Measurements from ENCODE around the gene BLNK. TPM values are rescaled to one million over a fixed set of nuclear protein-coding genes. Genes with fewer than 3 reads are reported as not detected.

The BLNK gene
- total RNA-seq, 2 donors from 2014 or later, result not detected

DNA sequence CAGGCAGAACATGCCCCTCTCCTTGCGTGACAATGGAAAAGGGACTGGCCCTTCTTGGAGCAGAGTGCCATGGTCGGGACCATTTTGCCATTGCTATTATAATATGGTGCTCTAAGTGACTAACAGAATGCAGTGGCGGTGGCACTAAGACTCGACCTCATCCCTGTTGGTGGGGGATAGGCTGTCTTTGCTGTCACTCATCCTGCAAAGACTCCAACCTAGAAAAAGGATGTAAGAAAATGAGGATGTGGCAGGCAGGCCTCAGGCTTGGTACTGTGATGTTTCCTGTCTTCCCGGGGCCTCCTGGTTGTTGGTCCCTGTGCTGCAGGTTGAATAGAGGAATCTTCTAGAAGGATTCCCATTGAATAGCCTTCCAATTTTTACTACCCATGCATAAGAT, 18.6 kb downstream of the BLNK start:
- Mint-ChIP-seq H3K36me3 (no peaks in the 10 kb centered on the region), H3K9me3 (no peaks in the 10 kb centered on the region), H3K27ac (no peak overlapping the region)
- no peak for ATAC-seq
- DNase-seq (ENCODE audit: low spot score in 2 of 2), result no peak

DNA sequence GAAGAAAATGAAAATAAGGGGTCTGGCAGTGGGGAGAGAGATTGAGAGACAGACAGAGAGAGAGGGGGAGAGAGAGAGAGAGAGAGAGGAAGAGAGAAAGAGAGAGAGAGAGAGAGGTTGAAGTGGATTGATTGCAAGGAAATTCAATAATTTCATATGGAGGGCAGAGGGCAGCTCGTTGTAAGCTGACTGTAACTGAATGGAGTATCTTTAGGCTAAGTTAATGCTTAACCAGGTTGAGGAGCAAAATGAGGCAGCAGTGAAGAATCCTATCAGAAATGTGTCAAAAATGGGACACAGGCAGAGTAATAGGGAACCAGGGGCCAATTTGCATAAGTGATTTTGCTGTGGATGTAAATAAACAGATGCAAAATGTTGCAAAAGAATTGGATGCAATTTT, 21.0 kb downstream of the BLNK start:
- Mint-ChIP-seq H3K27ac (no peak overlapping the region), H3K9me3 (no peaks in the 10 kb centered on the region), H3K36me3 (no peaks in the 10 kb centered on the region)
- no peak for ATAC-seq
- DNase-seq (ENCODE audit: low spot score in 2 of 2), result no peak

DNA sequence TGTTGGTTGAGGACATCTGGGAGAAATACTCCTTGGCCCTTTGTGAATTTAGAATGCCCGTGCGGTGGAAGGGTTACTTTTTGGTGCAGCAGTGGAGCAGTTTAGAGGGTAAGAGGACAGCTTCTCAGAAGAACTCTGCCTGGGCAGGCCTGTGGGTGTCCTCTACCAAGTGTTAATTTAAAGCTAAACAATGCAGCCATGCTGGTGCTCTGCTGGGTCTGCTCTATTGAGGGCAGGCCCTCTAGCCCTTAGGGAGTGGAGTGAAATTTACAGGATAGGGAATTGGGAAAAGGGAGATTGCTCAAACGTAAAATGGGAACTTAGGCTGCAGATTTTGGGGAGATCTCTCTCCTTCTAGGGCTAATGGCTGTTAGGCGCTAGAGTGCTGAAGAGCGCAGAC, 22.1 kb downstream of the BLNK start:
- DNase-seq (ENCODE audit: low spot score in 2 of 2) (no peak), ATAC-seq (no peak)
- Mint-ChIP-seq H3K36me3 (no peaks in the 10 kb centered on the region), H3K27ac (no peak overlapping the region), H3K9me3 (no peaks in the 10 kb centered on the region)

DNA sequence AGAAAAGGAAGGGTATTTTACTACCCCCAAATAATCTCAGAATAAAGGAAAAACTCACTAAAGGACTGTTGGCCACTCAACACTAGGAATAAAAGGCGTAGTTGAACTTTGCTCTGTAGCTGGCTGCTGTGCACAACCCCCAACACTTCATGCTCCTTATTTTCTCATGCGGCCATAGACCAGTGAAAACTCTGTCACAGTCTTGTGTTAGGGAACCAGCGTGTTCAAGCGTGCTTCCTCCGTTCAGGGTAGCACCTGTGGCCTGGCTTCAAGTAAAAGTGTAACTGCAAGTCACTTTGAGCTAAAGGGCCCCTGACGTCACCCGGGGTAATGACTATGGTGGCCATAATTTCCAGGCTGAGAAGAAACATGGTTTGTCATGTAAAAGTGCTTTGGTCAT, 27.0 kb downstream of the BLNK start:
- no peaks in the 10 kb centered on the region for H3K36me3 Mint-ChIP-seq
- ATAC-seq (no peak), DNase-seq (ENCODE audit: low spot score in 2 of 2) (no peak)
- no peak overlapping the region for H3K27ac Mint-ChIP-seq
- H3K9me3 Mint-ChIP-seq, result no peaks in the 10 kb centered on the region

DNA sequence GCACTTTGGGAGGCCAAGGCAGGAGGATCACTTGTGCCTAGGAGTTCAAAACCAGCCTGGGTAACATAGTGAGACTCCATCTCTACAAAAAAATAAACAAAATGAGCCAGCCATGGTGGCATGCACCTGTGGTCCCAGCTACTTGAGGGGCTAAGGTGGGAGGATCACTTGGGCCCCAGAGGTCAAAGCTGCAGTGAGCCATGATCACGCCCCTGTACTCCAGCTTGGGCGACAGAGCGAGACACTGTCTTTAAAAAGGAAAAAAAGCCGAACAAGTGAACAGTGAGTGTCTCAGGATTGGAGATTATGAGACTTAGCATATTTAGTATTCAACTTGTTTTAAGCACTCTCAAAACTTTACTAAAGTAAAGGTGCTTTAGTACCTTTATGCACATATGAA, 28.1 kb downstream of the BLNK start:
- Mint-ChIP-seq H3K9me3 (no peaks in the 10 kb centered on the region), H3K27ac (no peak overlapping the region), H3K36me3 (no peaks in the 10 kb centered on the region)
- ATAC-seq, result no peak
- no peak for DNase-seq (ENCODE audit: low spot score in 2 of 2)

DNA sequence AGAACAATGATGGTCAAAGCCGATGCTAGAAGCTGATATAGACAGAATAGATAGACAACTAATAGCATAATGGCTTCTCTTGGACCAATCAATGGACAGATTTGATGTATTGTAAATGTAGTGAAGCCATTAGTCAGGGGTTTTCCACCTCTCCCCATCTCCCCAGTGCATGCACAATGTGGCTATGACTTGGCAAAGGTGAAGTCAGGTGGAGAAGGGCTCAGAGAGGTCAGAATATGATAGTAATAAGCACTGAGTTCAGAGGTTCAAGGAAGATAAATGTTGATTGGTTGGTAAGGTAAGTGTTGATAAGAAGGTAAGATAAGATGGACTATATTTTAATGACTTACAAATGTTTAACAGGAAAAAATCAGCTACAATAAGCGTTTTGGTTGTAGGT, 28.5 kb downstream of the BLNK start:
- Mint-ChIP-seq H3K9me3 (no peaks in the 10 kb centered on the region), H3K27ac (no peak overlapping the region), H3K36me3 (no peaks in the 10 kb centered on the region)
- ATAC-seq (no peak), DNase-seq (ENCODE audit: low spot score in 2 of 2) (no peak)

DNA sequence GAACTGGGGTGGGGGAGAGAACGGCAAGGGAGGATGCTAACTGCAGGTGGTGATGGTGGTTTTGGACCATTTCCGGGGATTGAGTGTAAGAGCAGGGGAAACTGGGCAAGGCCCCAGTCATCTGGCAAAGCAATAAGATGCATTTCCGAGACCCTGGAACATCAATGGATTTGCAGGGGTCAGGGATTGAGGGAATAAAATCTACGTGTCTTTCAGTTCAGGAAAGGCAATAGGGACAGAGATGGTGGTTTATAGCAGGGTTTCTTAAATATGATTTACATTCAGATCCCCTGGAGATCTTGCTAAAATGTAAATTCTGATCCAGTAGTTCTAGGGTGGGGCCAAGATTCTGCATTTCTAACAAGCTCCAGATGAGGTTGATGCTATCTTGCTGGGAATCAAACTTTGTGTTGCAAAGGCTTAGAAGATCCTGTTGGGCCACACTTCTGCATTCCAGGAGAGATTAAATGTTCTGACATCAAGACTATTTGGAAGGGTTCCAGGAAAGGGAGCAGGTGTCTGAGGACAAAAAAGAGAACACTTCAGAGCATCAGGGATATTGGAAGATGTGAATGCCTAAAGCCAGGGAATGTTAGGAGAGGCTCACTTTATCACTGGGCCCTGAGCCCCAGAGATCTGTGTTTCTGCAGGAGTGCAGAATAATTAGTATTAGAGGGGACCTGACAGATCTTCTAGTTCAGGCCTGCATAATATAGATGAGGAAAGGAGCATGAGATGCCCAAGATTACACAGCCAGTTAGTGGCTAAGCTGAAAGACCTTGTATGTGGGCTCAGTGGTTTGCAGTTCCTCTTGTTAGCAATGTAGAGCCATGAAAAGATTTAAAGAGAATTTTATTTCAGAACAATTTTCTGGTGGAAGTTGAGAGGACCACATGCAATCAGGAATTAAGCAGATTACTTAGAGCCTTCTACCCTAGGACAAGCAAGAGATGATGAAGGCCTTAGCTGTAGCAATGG, 32.4 kb downstream of the BLNK start:
- DNase-seq (ENCODE audit: low spot score in 2 of 2) (no peak), ATAC-seq (no peak)
- H3K27ac Mint-ChIP-seq, result peak overlapping the region in 1 of 2 donors; percentile 37
- no peaks in the 10 kb centered on the region for H3K9me3 Mint-ChIP-seq
- no peaks in the 10 kb centered on the region for H3K36me3 Mint-ChIP-seq

DNA sequence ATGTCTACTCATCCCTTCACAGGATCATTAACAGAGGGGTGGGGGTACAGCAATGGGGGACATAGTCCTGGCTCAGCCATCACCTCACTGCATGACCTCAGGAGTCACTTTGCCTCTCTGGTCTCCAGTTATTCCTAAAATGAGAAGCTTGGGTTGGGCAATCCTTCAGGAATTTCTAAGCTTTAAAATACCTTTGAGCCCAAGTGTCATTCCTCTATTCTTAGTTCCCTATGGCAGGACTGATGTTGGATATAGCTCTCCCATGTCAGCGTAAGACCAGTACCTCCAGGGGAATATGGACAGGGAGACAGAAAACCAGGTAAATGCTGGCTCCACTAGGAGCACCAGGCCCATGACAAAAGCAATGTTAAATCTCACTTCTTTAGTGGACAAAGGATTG, 34.5 kb downstream of the BLNK start:
- Mint-ChIP-seq H3K9me3 (no peaks in the 10 kb centered on the region), H3K36me3 (no peaks in the 10 kb centered on the region), H3K27ac (no peak overlapping the region)
- ATAC-seq (no peak), DNase-seq (ENCODE audit: low spot score in 2 of 2) (no peak)

DNA sequence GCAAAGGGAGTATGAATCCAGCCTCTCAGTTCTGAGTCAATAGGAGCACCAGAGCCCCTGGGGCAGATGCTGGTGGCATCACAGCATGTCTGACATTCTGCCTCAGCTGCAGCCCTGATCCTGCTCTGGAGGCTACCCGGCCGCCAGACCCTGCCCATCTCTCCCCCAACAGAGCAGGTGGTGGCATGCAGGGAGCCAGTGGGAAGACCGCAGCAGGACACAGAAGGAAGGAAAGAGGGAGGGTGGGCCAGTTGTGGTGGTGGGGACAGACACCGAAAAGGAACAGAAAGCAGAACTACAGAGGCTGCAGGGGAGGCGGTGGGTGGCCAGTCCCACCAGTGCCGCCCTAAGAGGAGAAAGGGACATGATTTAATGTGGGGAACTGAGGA, 35.3 kb downstream of the BLNK start:
- Mint-ChIP-seq H3K27ac (no peak overlapping the region), H3K9me3 (no peaks in the 10 kb centered on the region), H3K36me3 (no peaks in the 10 kb centered on the region)
- DNase-seq (ENCODE audit: low spot score in 2 of 2), result no peak
- no peak for ATAC-seq

DNA sequence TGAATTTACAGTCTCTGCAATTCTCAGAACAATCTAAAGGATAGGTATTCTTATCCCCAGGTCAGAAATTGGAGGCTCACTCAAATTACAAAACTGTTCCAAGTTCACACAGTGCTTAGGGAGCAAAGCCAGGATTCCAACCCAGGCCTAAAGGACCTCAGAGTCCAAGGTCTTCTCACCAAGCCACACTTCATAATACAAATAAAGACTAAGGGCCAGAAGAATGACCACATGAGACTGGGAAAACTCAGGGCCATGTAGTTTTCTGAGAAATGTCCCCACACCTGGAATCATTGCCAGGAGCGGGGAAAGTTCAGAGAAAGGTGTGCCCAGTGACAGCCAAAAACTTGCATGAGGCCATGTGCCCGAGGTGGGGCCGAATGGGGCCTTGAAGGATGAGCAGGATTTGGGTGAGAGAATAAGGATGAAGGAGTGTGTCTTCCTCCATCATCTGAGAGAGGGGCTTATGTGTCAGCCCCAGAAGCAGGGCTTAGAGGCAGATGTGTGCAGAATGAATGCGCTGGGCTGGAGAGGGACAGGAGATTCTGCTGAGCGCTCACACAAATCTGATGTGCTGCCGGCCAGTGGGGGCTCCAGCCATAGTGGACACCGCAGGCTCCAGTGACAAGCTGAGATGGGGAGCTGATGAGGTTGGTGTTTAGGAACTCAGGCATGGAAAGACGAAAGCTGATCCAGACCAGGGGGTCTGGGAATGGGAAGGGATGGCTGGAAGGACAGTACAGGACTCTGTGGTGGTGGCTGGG, 35.9 kb downstream of the BLNK start:
- Mint-ChIP-seq H3K36me3 (no peaks in the 10 kb centered on the region), H3K9me3 (no peaks in the 10 kb centered on the region)
- ATAC-seq, result no peak

DNA sequence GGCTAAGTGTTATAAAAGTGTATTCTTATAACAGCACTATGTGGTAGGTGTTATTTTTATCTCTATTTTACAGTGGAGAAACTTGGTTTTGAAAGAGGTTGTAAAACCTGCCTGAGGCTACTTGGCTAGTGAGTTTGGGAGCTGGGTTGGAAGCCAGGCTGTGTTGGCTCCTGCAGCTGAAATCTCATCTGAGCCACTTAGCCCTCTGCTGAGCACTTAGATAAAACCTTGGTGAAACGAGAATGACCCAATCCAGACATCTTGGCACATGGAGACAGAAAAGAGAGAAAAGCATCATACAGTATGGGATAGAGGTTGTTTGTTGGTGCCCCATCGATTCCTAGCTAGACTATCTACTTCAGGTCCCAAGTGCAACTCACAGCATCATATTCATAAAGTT, 37.4 kb downstream of the BLNK start:
- Mint-ChIP-seq H3K36me3 (no peaks in the 10 kb centered on the region), H3K27ac (no peak overlapping the region), H3K9me3 (no peaks in the 10 kb centered on the region)
- ATAC-seq (no peak), DNase-seq (ENCODE audit: low spot score in 2 of 2) (no peak)

More for the DNA sequence above, 35.9 kb downstream of the BLNK start:
- no peak for DNase-seq (ENCODE audit: low spot score in 2 of 2)
- no peak overlapping the region for H3K27ac Mint-ChIP-seq

DNA sequence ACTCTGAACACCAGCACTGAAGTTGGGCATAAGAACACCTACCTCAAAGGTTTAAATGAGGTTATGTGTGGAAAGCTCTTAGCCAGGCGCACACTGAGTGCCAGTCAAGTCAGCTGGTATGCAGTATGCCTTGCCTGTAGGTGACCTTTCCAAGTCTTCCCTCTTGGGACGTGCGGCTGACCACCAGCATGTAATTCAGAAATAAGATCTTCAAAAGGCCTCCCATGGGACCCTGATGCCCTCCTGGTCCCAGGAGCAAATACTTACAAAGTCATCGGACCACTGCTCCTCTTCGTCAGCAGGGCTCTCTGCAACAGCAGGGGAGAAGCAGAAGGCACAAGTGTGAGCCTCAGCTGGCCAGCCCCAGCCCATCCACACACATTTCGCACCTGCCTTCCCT, 40.8 kb downstream of the BLNK start:
- Mint-ChIP-seq H3K9me3 (no peaks in the 10 kb centered on the region), H3K36me3 (no peaks in the 10 kb centered on the region), H3K27ac (no peak overlapping the region)
- ATAC-seq (no peak), DNase-seq (ENCODE audit: low spot score in 2 of 2) (no peak)

DNA sequence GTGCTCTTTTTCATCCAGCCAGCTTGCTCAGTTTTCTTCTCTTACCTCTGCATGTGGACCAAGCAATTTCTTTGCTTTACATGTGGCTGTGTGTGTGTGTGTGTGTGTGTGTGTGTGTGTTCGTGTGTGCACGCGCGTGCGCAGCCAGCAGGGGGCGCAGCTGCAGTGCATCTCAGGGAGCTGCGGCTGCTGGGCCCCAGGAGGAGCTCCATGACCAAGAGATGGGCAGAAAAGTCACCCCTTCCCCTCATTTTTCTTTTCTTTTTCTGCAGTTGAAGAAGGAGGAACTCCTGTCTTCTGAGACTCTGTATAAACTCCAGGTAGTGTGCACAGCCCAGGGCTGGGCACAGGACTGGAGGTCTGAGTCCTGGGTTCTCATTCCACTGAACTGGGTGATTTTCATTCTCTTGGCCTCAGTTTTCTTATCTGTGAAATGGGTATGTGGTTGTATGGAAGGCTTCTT, 41.8 kb downstream of the BLNK start:
- DNase-seq (ENCODE audit: low spot score in 2 of 2) (peak in 1 of 2 donors; percentile 82), ATAC-seq (peak; percentile 76 to 83)
- Mint-ChIP-seq H3K27ac (no peak overlapping the region), H3K9me3 (no peaks in the 10 kb centered on the region), H3K36me3 (no peaks in the 10 kb centered on the region)

DNA sequence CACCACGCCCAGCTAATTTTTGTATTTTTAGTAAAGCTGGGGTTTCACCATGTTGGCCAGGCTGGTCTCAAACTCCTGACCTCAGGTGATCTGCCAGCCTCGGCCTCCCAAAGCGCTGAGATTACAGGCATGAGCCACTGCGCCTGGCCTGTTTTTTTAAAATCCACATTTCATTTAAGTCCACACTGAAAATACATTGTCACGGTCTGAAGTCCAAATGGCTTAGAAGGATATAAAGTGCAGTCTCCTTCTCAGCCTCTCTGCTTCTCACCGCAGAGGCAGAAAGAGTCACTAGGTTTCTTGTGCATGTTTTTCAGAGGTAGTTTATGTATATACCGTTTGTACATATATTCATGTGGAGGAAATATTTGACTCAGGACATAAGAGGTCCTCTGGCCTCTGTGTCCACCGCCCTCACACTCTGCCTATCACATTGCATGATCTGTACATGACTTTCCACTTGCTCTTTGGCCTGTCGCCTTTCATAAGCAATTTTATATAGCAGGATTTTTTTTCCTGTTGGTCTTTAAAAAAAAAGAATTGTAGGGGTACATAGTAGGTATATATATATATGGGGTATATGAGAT, 42.9 kb downstream of the BLNK start:
- H3K36me3 Mint-ChIP-seq, result no peaks in the 10 kb centered on the region
- H3K9me3 Mint-ChIP-seq, result no peaks in the 10 kb centered on the region
- H3K27ac Mint-ChIP-seq, result no peak overlapping the region
- no peak for DNase-seq (ENCODE audit: low spot score in 2 of 2)
- no peak for ATAC-seq

DNA sequence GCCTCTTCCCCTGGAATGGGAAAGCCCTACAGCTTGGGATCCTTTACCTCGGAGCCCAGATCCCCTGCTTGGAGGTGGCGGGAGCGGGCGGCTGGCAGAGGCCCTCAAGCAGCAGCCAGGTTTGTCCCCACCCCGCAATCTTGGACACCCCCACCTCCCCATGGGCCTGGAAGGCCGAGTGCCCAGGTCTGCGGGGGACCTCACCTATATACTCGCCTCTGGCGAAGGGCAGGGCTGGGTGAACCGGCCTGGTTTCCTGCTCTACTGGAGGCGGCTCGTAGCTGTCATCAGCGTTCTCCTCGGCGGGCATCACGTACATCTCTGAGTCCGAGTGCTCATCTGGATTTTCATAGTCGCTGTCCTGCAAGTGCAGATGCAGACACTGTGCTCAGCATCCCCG, 44.2 kb downstream of the BLNK start:
- peak overlapping the region in 1 of 2 donors; percentile 46 for H3K27ac Mint-ChIP-seq
- H3K36me3 Mint-ChIP-seq, result no peaks in the 10 kb centered on the region
- H3K9me3 Mint-ChIP-seq, result no peaks in the 10 kb centered on the region
- ATAC-seq, result no peak
- no peak for DNase-seq (ENCODE audit: low spot score in 2 of 2)

DNA sequence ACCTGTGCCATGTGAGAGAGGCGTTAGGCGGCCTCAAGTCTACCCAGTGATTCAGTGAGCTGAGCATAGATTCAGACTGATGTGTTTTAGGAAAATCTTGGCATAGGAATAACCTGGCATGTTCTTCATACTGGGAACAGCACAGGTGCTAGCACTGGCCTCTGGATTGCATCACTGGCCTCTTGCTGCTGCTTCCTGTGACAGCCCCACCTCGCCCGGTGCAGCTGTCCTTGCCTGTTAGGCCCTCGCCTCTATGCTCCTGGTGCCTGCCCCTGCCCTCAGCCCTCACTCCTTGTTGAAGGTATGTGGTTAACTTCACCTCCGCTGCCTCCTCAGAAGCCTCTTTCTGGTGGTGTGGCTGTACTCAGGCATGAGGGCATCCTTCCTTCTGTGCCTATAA, 46.2 kb downstream of the BLNK start:
- H3K9me3 Mint-ChIP-seq, result no peaks in the 10 kb centered on the region
- ATAC-seq (no peak), DNase-seq (ENCODE audit: low spot score in 2 of 2) (no peak)
- no peaks in the 10 kb centered on the region for H3K36me3 Mint-ChIP-seq
- H3K27ac Mint-ChIP-seq, result no peak overlapping the region

DNA sequence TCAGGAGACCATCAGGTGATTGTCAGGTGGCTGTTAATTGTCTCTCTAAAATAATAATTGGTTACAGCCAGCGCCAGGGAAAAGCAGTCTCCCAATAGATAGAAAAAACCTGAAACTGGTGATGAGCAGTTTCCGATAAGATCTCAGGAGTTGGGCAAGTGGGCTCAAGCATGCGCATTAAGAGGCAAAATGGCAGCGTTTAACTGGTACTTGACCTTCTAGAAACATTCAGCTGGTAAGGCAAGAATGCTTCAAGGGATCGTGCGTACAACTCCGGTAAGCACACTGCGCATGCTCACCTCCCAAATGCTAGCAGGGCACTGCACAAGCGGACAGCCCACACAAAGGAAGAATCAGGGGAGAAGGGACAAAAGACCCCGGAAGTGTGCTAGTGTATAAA, 48.5 kb downstream of the BLNK start:
- DNase-seq (ENCODE audit: low spot score in 2 of 2), result no peak
- no peaks in the 10 kb centered on the region for H3K9me3 Mint-ChIP-seq
- peak overlapping the region in 1 of 2 donors; percentile 6 for H3K27ac Mint-ChIP-seq
- no peaks in the 10 kb centered on the region for H3K36me3 Mint-ChIP-seq
- no peak for ATAC-seq
